ENCODE data around the gene BNC2. TPM values are rescaled to one million over a fixed set of nuclear protein-coding genes. Genes with fewer than 3 reads are reported as not detected.

BNC2 gene
- total and polyA plus RNA-seq, 2 of the 4 experiments (the other 2 are of a cell fraction): 15.5 to 45.2 TPM

GRCh38 chr9:16515879-16516301 is 354.6 kb downstream of the BNC2 start:
- Histone ChIP-seq H4K8ac (ENCODE audit: low read depth in 2 of 2, low read length in 2 of 2) (peak overlapping the region; percentile 84 to 97), H3K23ac (ENCODE audit: low read depth, low read length) (peak overlapping the region; percentile 86), H3K18ac (ENCODE audit: low read depth, low read length) (peak overlapping the region; percentile 94), H3K36me3 (ENCODE audit: control insufficient read depth, insufficient read depth, low read length) (no peaks in the 10 kb centered on the region; the same call in 1 of the 2 replicates), H3K27me3 (ENCODE audit: control insufficient read depth, insufficient read depth, low read length) (no peaks in the 10 kb centered on the region), H3K9me3 (ENCODE audit: control insufficient read depth, insufficient read depth, low read length) (no peaks in the 10 kb centered on the region), H2AK9ac (replicated peaks; ENCODE audit: low read depth, low read length, poor library complexity) (peak overlapping the region; percentile 77), H2BK5ac (ENCODE audit: low read depth, low read length, poor library complexity, severe bottlenecking) (peak overlapping the region; percentile 97), H3K56ac (ENCODE audit: extremely low read depth, insufficient read depth, low read length) (peak overlapping the region; percentile 97), H3K14ac (replicated peaks; ENCODE audit: low read depth, low read length) (peak overlapping the region; percentile 96), H2AFZ (replicated peaks; ENCODE audit: low read length, poor library complexity) (peak overlapping the region; percentile 72), H2BK15ac (ENCODE audit: low read depth, low read length) (peak overlapping the region; percentile 97; the same call in 2 of the 3 replicates), H4K91ac (ENCODE audit: insufficient read depth, low read depth, low read length) (peak overlapping the region; percentile 93), H3K4me2 (ENCODE audit: low read depth, low read length) (peak overlapping the region; percentile 40), H3K4me3 (ENCODE audit: insufficient read depth, low read depth, low read length) (no peak overlapping the region), H3K9ac (ENCODE audit: low read depth, low read length) (peak overlapping the region; percentile 98), H4K5ac (ENCODE audit: low read depth, low read length) (peak overlapping the region; percentile 55), H3K4me1 (ENCODE audit: control insufficient read depth, insufficient read depth, low read length) (peaks cover 18% of the 10 kb centered on the region), H2BK120ac (ENCODE audit: low read depth, low read length) (peak overlapping the region; percentile 96), H4K20me1 (ENCODE audit: insufficient read depth, low read length) (no peaks in the 10 kb centered on the region), H3K27ac (ENCODE audit: insufficient read depth, low read length) (peak overlapping the region; percentile 100), H3K4ac (ENCODE audit: low read depth, low read length) (peak overlapping the region; percentile 97), H2AK5ac (ENCODE audit: low read depth, low read length) (peak overlapping the region; percentile 98), H3K9me1 (ENCODE audit: insufficient read depth, low read length) (peaks cover 12% of the 10 kb centered on the region), H3K79me1 (ENCODE audit: low read depth in 1 of 2, low read length in 2 of 2) (peaks cover 20 to 60% of the 10 kb centered on the region in 2 experiments), H2BK20ac (ENCODE audit: low read depth, low read length) (peak overlapping the region; percentile 95)
- in situ Hi-C loops (cut with MboI; ENCODE audit: low sequenced_read_pairs) (no loop called here), dilution Hi-C loops (cut with HindIII; ENCODE audit: low sequenced_read_pairs, unreplicated experiment) (no loop called here), intact Hi-C loops (cut with micrococcal nuclease) (loop anchor here (5.0 kb wide), 6 partner anchors 99 to 351 kb away; no protein-coding TSS in a partner anchor)
- ATAC-seq (ENCODE audit: low read depth) (peak; percentile 81), DNase-seq (peak; percentile 84)
- TF ChIP-seq CEBPB (IDR thresholded peaks at IDR 0.05; ENCODE audit: low read depth, low read length) (peak; percentile 47; the same call in 1 of the 2 replicates), POLR2A (IDR thresholded peaks at IDR 0.05; ENCODE audit: low read depth, low read length) (no peak), ELK1 (IDR thresholded peaks at IDR 0.05; ENCODE audit: borderline replicate concordance, low read depth, low read length) (no peak)
- CTCF ChIA-PET: interaction anchor here (0.6 to 0.8 kb wide), 3 partner anchors 20 to 258 kb away, joined by 3 to 4 read pairs (median 3); no protein-coding TSS in a partner anchor
- POLR2A ChIA-PET (ENCODE audit: unreplicated experiment): interaction anchor here (0.6 to 0.7 kb wide), 3 partner anchors 10 to 440 kb away, joined by 4 to 10 read pairs (median 7); no protein-coding TSS in a partner anchor
- WGBS, 2 experiments (ENCODE audit: extremely low coverage in 2 of 2, insufficient read length in 1 of 2): no CpG with 5 or more reads among the region's 4 CpGs
- no TSS peak for BruUV-seq (replicated peaks)
